ENCODE data around the gene SLC6A12. TPM values are rescaled to one million over a fixed set of nuclear protein-coding genes. Genes with fewer than 3 reads are reported as not detected.
"Not testable (repeated sequence)": the region's sequence is repeated elsewhere in the genome, so short reads cannot be mapped to it uniquely, and the experiment has no call there.

Gene SLC6A12
- total RNA-seq, 6 experiments from 2014 or later: 8.2 to 114 (median 26.5) TPM

DNA sequence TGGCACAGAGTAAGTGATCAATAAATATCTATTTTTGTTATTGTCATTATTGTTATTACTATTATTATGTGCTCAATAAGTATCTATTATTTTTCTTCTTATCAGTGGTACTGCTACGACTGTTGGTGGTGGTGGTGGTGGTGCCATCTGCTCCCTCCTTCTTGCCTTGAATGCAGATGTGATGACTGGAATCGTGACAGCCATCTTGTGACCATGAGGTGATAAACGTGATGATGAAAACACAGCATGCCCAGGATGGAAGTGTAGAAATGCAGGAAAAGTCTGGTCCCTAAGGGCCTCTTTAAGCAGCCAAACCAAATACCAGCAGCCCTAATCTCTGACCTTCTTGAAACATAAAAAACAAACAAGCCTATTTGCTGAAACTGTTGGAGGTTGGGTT lies 22.4 kb downstream of the SLC6A12 start:
- WGBS (ENCODE audit: insufficient coverage, low coverage, low lambda C conversion rate, missing lambda C conversion rate): 83% methylated on average over 3 of the region's 3 CpGs
- Histone ChIP-seq H3K36me3 (peaks cover 0 to 49% (median 6%) of the 10 kb centered on the region in 4 donors), H3K27me3 (no peaks in the 10 kb centered on the region), H3K27ac (no peak overlapping the region), H3K9me3 (no peaks in the 10 kb centered on the region), H3K4me3 (no peak overlapping the region), H3K4me1 (peaks cover 0 to 9% (median 3%) of the 10 kb centered on the region in 4 donors)
- no peak for ATAC-seq
- TF ChIP-seq POLR2A (IDR thresholded peaks at IDR 0.05): no peak
- TF ChIP-seq, protein P1, sequence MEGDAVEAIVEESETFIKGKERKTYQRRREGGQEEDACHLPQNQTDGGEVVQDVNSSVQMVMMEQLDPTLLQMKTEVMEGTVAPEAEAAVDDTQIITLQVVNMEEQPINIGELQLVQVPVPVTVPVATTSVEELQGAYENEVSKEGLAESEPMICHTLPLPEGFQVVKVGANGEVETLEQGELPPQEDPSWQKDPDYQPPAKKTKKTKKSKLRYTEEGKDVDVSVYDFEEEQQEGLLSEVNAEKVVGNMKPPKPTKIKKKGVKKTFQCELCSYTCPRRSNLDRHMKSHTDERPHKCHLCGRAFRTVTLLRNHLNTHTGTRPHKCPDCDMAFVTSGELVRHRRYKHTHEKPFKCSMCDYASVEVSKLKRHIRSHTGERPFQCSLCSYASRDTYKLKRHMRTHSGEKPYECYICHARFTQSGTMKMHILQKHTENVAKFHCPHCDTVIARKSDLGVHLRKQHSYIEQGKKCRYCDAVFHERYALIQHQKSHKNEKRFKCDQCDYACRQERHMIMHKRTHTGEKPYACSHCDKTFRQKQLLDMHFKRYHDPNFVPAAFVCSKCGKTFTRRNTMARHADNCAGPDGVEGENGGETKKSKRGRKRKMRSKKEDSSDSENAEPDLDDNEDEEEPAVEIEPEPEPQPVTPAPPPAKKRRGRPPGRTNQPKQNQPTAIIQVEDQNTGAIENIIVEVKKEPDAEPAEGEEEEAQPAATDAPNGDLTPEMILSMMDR (IDR thresholded peaks at IDR 0.05): no peak
- intact Hi-C loops (cut with DNase I): no loop called here
- DNase-seq: no peak

DNA sequence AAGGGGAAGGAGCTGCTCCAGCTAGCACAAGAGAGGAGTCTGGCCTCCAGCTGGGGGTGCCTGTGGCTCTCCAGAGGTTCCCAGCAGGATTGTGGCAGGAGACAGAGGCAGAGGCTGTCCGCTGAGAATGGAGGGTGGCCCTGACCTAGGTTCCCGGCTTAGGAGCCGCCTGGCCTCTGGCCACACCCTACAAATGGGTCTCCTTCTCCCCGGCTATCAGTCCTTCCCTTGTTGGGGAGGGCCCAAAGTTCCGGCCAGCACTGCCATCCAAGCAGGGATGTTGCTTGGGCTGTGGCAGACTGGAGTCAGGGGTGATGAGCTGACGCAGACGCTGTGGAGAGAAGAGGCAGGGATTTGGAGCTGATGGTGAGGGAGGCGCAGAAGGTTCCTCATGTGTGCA lies 23.1 kb downstream of the SLC6A12 start:
- ATAC-seq (peak in 2 of 4 donors; percentile 6 to 13), DNase-seq (peak in 1 of 3 donors; percentile 15)
- intact Hi-C loops (cut with DNase I): no loop called here
- no peak for TF ChIP-seq POLR2A (IDR thresholded peaks at IDR 0.05)
- TF ChIP-seq, protein P1 (IDR thresholded peaks at IDR 0.05): no peak
- no CpG with 5 or more reads among the region's 8 CpGs for WGBS (ENCODE audit: insufficient coverage, low coverage, low lambda C conversion rate, missing lambda C conversion rate)
- no peaks in the 10 kb centered on the region for H3K27me3 ChIP-seq
- H3K4me1 ChIP-seq: peaks cover 0 to 9% (median 3%) of the 10 kb centered on the region in 4 donors
- no peaks in the 10 kb centered on the region for H3K9me3 ChIP-seq
- H3K27ac ChIP-seq: no peak overlapping the region
- H3K36me3 ChIP-seq: peaks cover 0 to 42% (median 6%) of the 10 kb centered on the region in 4 donors
- H3K4me3 ChIP-seq: no peak overlapping the region

DNA sequence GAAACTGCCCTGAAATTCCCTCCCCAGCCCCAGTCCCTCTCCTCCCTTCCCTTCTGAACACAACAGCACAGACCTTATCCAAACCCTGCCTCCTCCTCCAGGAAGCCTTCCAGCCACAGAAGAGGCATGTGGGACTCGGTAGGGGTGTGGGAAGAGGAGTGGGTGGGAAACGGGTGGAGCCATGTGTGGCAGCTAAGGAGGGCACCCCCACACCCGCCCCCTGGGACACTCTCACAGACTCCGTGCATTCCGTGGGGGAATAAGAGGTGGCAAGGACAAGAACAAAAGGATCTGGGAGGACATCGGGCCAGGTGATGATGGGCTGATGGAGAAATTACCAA lies 24.4 kb downstream of the SLC6A12 start:
- H3K4me3 ChIP-seq: no peak overlapping the region

DNA sequence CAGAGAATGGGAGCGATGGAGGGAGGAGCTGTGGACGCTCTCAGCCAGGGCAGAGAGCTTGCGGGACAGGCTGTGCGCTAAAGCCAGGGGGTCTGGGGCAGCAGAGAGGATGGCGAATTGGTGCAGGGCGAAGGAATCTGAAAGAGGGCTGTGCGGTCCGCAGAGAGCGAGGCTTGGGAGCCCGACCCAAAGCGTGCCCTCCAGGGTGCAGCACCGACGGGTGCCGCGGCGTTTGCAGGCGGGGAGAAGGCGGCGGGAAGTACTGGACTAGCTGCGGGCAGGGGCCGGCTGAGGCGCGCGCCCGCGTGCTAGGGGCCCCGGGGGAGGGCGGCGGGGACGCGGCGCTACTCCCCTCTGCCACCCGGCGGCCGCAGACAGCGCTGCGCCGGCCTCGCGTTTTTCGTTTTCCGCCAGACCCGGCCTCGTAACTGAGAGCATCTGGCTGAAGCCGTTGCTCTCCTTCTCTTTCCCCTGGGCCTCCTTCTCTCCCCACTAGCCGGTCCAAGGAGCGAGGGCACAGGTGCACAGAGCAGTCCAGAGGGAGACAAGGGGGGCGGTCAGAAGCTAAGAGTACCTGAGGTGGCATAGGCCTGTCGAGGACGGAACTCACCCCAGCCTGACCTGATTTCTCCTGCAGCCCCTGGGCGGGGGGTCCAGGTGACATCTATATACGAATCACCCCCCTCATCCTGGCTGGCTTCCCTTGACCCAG lies 24.9 kb downstream of the SLC6A12 start:
- peak in 1 of 3 donors; percentile 62 for DNase-seq
- peak; percentile 81 to 92 (median 90) for ATAC-seq
- Histone ChIP-seq H3K27ac (no peak overlapping the region), H3K9me3 (no peaks in the 10 kb centered on the region), H3K4me1 (peaks cover 0 to 9% (median 3%) of the 10 kb centered on the region in 4 donors), H3K27me3 (no peaks in the 10 kb centered on the region), H3K36me3 (peaks cover 0 to 24% (median 3%) of the 10 kb centered on the region in 4 donors), H3K4me3 (peak overlapping the region; percentile 25 to 41 (median 38))
- TF ChIP-seq, protein P1 (IDR thresholded peaks at IDR 0.05): peak; percentile 82 to 88 (median 85)
- peak; percentile 19 for TF ChIP-seq POLR2A (IDR thresholded peaks at IDR 0.05)
- intact Hi-C loops (cut with DNase I): no loop called here
- 2% methylated on average over 11 of the region's 52 CpGs for WGBS (ENCODE audit: insufficient coverage, low coverage, low lambda C conversion rate, missing lambda C conversion rate)

More for the DNA sequence above, 24.4 kb downstream of the SLC6A12 start:
- Histone ChIP-seq H3K4me1 (peaks cover 0 to 9% (median 3%) of the 10 kb centered on the region in 4 donors), H3K27ac (no peak overlapping the region), H3K27me3 (no peaks in the 10 kb centered on the region), H3K36me3 (peaks cover 0 to 29% (median 4%) of the 10 kb centered on the region in 4 donors), H3K9me3 (no peaks in the 10 kb centered on the region)
- ATAC-seq (peak in 2 of 4 donors; percentile 15 to 18), DNase-seq (peak in 1 of 3 donors; percentile 7)
- TF ChIP-seq, protein P1 (IDR thresholded peaks at IDR 0.05): no peak
- TF ChIP-seq POLR2A (IDR thresholded peaks at IDR 0.05): no peak
- WGBS (ENCODE audit: insufficient coverage, low coverage, low lambda C conversion rate, missing lambda C conversion rate): 51% methylated on average over 6 of the region's 6 CpGs
- intact Hi-C loops (cut with DNase I): no loop called here

DNA sequence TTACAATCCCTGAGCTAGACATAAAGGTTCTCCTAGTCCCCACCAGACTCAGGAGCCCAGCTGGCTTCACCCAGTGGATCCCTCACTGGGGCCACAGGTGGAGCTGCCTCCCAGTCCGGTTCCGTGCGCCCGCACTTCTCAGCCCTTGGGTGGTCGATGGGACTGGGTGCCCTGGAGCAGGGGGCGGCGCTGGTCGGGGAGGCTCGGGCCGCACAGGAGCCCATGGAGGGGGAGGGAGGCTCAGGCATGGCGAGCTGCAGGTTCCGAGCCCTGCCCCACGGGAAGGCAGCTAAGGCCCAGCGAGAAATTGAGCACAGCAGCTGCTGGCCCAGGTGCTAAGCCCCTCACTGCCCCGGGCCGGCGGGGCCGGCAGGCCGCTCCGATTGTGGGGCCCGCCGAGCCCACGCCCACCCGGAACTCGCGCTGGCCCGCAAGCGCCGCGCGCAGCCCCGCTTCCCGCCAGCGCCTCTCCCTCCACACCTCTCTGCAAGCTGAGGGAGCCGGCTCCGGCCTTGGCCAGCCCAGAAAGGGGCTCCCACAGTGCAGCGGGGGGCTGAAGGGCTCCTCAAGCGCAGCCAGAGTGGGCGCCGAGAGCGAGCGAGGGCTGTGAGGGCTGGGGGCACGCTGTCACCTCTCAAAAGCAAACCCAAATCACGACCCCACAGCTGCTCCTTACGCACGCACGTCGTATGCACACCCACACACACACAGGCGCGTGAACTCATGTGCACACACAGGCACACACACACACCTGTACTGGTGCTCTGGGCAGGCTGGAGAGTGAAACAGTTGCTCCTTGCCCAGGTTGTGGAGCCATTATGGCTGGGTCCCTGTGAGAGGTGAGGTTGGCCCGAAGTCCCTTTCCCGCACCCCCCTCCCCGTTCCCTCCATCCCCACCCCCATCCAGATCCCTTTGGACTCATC lies 25.7 kb downstream of the SLC6A12 start:
- peak in 1 of 3 donors; percentile 17 for DNase-seq
- H3K27ac ChIP-seq; H3K9me3 ChIP-seq; H3K27me3 ChIP-seq; H3K4me1 ChIP-seq; intact Hi-C loops (cut with DNase I): not testable (repeated sequence)
- Histone ChIP-seq H3K36me3 (peaks cover 0 to 16% (median 1%) of the 10 kb centered on the region in 4 donors), H3K4me3 (peak overlapping the region; percentile 25 to 41 (median 38))
- WGBS (ENCODE audit: insufficient coverage, low coverage, low lambda C conversion rate, missing lambda C conversion rate): 13% methylated on average over 10 of the region's 53 CpGs
- peak in 3 of 4 donors; percentile 2 to 18 (median 4) for ATAC-seq
